Measurements from ENCODE around the gene PUS3.

DNA sequence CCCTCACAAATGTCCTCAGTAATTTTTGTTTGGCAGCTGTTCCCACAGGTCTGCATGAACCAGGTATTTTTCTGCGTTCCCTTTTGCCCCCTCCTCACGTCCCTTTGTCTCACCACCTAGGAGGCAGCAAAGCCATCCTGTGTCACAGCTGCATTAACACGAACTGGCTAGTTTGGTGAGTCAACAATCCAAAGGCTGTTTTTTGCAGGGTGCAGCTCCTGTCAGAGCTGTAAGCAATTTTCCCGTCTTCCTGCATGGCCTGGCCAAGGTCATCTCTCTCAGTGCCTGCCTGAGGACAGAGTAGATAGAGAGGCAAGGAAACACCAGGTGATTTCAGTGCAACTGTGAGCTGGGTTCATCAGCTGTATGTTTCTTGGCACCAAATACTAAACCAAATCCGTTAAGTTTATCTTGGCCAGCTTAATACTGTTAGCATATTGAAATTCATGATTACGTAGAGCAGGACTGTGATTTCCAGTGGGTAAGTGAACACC lies 22.3 kb upstream of the PUS3 start:
- TF ChIP-seq, protein P1, sequence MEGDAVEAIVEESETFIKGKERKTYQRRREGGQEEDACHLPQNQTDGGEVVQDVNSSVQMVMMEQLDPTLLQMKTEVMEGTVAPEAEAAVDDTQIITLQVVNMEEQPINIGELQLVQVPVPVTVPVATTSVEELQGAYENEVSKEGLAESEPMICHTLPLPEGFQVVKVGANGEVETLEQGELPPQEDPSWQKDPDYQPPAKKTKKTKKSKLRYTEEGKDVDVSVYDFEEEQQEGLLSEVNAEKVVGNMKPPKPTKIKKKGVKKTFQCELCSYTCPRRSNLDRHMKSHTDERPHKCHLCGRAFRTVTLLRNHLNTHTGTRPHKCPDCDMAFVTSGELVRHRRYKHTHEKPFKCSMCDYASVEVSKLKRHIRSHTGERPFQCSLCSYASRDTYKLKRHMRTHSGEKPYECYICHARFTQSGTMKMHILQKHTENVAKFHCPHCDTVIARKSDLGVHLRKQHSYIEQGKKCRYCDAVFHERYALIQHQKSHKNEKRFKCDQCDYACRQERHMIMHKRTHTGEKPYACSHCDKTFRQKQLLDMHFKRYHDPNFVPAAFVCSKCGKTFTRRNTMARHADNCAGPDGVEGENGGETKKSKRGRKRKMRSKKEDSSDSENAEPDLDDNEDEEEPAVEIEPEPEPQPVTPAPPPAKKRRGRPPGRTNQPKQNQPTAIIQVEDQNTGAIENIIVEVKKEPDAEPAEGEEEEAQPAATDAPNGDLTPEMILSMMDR (IDR thresholded peaks at IDR 0.05; ENCODE audit: insufficient read depth, low read length, poor library complexity, severe bottlenecking) = no peak
- TF ChIP-seq EZH2phosphoT487 (conservative IDR thresholded peaks at IDR 0.05; ENCODE audit: low read length) = no peak
